H7 (cell line): ENCODE data around the gene TRAPPC3. TPM values are rescaled to one million over a fixed set of nuclear protein-coding genes. Genes with fewer than 3 reads are reported as not detected.

Source experiments
- DNase-seq: peaks from one replicate; pipeline ENCODE4 v3.0.0; 2012
- H3K27me3 ChIP-seq: 2 replicates; pipeline ENCODE4 v1.6.0; 2011; ENCODE audit warnings: mild to moderate bottlenecking, low read length; ENCODE audit not compliant: control insufficient read depth, insufficient read depth
- H3K36me3 ChIP-seq: replicated peaks from 2 replicates; pipeline ENCODE4 v1.5.1; 2011; ENCODE audit warnings: low read length; ENCODE audit not compliant: control insufficient read depth, insufficient read depth
- H3K4me3 ChIP-seq: 2 replicates; pipeline ENCODE4 v1.5.1; 2011; ENCODE audit warnings: low read depth, mild to moderate bottlenecking, control low read depth, low read length, moderate library complexity; ENCODE audit not compliant: insufficient read depth
- total RNA-seq: library from RNA; depleted of rRNA; stranded (reverse); fragments of >200 nt; shearing (Covaris generic); gene quantifications from 2 replicates; pipeline ENCODE4 v1.2.3, GENCODE V29; 2014

The TRAPPC3 gene
- total RNA-seq, 1 experiment from 2014 or later = 97.3 TPM

DNA sequence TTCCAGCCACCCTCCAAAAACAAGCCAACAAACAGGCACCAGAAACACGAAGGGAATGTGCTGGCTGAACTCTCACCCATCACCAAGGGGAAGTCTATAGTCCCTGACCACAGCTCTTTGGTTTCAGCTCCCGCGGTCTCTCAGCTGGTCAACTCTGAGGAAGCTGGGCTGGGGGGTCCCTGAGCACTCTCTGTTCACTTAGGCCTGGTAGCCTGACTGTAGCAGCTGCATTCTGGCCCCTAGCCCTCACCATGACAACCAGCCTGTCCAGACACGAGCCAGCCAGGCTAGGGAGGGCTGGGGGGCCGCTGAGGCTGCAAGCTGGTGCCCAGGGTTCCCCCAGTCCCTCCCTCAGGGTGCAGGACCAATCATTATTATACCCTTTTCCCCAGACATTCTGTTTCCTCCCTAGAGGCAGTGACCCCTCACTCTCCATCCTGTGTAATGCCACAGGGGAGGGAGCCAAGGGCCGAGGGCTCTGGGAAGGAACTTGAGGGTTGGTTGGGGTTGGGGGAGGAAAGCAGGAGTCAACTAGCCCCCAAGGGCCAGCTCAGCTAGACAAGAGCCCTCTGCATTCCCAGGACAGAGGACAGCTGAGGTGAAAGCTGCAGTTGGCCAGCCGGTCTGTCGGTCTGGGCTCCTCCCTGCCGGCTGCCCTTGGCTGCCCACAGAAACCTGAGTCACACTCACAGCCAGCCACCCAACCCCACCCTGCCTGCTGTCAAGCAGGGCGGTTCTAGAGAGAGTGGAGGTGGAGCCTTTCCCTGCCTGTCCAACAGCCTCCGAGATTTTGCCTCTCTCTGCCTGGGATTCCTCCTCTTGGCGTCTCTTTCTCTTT is 1.2 kb upstream of the TRAPPC3 start:
- DNase-seq = peak; percentile 90
- H3K27me3 ChIP-seq = peaks cover 28% of the 10 kb centered on the region
- H3K4me3 ChIP-seq = no peak overlapping the region
- H3K36me3 ChIP-seq = no peaks in the 10 kb centered on the region

DNA sequence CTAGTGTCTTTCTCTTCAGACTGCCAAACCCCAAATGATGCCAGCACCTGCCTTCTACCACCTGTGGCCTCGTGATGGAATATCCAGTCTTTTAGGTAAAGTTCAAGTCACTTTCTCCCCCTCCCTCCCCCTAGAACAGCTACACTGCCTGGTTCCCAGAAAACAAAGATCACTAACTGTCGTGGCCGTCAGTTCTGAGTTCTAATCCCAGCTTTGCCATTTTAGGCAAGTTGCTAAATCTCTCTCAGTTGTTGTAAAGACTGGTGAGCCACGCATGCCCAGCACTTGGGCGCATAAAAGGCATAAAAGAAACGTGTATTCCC is 648 bp upstream of the TRAPPC3 start:
- no peak for DNase-seq
- Histone ChIP-seq H3K4me3 (peak overlapping the region; percentile 19; the same call in 1 of the 2 replicates), H3K27me3 (peaks cover 23% of the 10 kb centered on the region), H3K36me3 (no peaks in the 10 kb centered on the region)

DNA sequence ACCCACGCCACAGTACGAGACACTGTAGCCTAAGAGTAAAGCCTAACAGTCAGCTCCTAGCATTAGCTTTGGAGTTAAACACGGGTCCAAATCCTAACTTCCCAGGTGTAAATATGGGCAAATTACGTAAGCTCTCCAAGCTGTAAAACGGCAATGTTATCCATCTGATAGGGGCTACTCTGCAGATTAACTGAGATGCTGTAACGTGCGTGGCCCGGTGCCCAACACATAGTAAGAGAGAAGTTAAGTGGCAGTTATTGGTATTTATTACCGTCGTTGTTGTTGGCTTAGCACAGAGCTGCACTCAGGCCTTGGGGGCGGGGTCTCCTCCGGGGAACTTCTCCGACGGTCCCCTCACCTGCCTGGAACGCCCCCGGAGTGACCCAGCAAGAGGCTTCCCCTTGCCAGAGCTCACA is 457 bp downstream of the TRAPPC3 start:
- Histone ChIP-seq H3K4me3 (peak overlapping the region; percentile 51), H3K36me3 (no peaks in the 10 kb centered on the region), H3K27me3 (peaks cover 13% of the 10 kb centered on the region)
- DNase-seq = peak; percentile 45

DNA sequence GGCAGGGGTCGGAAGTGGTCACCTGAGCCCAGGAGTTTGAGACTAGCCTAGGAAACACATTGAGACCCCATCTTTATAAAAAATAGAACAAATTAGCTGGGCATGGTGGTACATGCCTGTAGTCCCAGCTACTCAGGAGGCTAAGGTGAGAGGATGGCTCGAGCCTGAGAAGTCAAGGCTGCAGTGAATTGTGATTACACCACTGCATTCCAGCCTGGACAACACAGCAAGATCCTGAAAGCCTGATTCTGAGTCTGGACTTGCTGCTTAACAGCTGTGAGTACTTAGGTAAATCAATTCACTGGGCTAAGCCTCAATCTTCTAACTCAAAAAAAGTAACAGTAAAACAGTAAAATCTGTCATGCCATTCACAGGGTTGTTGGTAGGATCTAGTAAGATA is 4.9 kb downstream of the TRAPPC3 start:
- H3K4me3 ChIP-seq = no peak overlapping the region
- H3K36me3 ChIP-seq = peaks cover 2% of the 10 kb centered on the region

DNA sequence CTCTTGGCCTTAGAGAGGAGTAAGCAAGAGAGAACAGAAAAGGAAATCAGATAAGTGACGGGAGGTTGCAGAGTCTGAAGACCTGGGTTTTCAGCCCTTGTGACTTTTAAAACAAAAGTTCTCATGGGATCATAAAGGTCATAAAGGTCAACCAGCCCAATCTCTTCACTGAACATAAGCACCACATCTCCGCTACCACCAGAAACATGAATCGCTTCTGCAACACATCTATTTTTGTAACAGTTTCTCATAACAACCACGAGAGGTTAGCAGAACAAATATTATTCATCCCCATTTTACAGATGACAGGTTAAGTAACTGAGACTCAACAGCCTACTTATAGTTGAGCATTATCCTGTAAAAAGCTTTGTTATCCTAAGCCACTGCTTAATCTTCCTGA is 5.9 kb downstream of the TRAPPC3 start:
- DNase-seq = no peak
- Histone ChIP-seq H3K36me3 (peaks cover 2% of the 10 kb centered on the region), H3K4me3 (no peak overlapping the region), H3K27me3 (no peaks in the 10 kb centered on the region)

More for the DNA sequence above, 4.9 kb downstream of the TRAPPC3 start:
- no peak for DNase-seq
- H3K27me3 ChIP-seq = no peaks in the 10 kb centered on the region

DNA sequence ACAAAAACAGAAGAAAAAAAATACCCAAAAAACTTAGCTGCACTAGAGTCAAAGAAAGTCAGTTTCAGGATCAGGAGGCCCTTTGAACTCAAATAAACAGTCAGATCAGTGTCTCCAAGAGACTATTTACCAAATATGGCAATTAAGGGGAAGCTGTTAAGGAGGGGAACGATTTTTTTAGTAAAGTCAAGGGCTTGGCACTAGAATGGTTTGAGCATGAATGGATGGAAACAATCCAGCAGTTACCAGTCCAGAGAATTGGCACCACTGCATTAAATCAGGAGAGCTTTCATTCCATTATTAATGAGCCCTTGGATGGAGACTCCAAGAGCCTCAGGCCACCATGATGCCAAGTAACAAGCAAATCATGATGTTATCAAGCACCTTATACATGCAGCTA is 7.2 kb downstream of the TRAPPC3 start:
- no peak overlapping the region for H3K4me3 ChIP-seq
- H3K36me3 ChIP-seq = peaks cover 8% of the 10 kb centered on the region
- no peak for DNase-seq
- H3K27me3 ChIP-seq = no peaks in the 10 kb centered on the region

DNA sequence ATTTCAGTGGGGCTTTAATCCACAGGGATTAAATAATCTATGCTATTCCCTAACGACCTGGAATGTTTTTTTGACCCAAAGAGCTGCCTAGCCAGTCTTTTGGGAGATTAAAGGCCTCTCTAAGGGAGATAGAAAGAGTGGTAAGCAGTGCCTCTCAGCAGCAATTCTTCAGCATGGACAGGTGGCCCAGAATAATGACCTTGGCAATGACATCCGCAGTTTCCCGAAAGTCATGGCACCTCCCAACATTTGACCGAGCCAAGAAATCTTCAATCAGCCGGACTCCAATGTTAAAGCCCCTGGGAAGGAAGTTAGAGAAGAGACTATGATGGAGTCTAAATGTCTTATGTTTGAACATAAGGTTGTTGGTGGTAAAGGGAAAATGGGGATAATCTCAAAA is 9.8 kb downstream of the TRAPPC3 start:
- no peaks in the 10 kb centered on the region for H3K27me3 ChIP-seq
- H3K36me3 ChIP-seq = peaks cover 11% of the 10 kb centered on the region
- DNase-seq = no peak
- H3K4me3 ChIP-seq = no peak overlapping the region

DNA sequence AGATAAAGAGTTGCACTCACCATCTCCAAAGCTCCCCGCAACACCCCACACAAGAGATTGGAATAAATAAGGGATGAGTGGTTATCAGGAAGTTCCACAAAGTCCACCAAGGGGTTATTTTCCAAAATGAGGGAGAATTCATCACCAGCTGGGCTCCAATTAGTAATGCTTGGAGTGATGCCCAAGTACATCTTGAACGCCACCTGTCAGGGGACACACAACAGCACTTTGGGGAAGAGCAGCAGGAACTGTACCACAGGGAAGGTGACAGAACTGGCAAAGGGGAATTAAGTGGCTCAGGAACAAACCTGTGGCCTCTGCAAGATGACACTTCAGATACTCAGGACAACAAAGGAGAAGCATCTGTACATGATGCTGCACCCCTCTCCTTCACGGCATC is 11.5 kb downstream of the TRAPPC3 start:
- H3K4me3 ChIP-seq = no peak overlapping the region
- H3K36me3 ChIP-seq = peaks cover 11% of the 10 kb centered on the region
- no peaks in the 10 kb centered on the region for H3K27me3 ChIP-seq
- DNase-seq = no peak

DNA sequence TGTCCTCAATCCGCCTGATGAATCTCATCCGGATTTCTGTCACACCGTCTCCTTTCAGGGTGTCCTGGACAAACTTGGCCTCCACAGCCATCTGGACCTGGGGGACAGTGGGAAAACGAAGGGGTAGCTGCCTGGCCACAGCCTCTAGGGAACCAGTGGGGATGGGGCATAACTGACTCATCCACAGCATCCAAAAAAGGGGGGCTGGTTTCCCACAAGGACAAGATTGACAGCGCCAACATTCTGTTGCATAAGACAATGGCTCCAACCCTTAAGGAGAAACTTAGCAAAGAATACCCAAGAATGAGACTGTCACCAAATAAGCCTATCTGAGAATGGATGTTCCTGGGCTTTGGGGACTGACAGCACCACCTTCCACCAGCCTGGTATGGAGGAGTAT is 12.1 kb downstream of the TRAPPC3 start:
- peaks cover 11% of the 10 kb centered on the region for H3K36me3 ChIP-seq
- DNase-seq = no peak

DNA sequence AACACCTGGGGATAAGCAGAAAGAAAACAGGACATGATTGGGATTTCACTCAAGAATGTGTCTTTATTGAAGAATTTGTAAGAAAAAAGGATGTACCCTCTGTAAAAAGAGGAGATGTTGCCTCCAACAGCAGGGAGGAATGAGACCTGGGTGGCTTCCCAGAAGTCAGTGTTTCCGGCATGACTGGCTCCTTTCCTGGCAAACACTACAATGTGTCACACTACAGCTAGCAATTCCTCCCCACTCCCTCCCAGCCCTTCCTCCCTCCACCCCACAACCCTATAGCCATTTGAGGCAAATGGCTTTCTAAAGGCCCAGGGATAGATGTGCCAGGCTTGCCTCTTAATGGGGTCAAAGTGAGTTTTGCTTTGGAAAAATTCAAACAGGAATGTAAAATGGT is 12.8 kb downstream of the TRAPPC3 start:
- no peak for DNase-seq
- Histone ChIP-seq H3K36me3 (peaks cover 11% of the 10 kb centered on the region), H3K27me3 (no peaks in the 10 kb centered on the region), H3K4me3 (no peak overlapping the region)

More for the DNA sequence above, 12.1 kb downstream of the TRAPPC3 start:
- H3K4me3 ChIP-seq = no peak overlapping the region
- no peaks in the 10 kb centered on the region for H3K27me3 ChIP-seq

DNA sequence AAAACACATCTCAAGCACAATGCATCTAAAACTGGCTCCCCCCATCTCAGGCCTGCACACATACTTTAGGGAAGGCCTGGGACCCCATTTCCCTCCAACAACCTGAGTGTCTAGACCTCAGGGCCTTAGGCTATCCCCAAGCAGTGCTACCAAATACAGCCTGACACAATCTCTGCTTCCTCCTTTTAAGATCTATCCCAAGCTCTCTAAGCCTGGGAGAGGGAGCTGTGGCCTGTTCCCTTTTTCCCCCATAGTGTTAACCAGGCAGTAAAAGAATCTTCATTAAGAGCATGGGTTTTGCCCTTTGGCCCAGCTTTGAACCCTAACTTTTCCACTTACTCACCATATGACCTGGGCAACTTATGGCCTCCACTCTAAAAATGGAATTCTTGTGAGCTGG is 13.5 kb downstream of the TRAPPC3 start:
- H3K4me3 ChIP-seq = no peak overlapping the region
- no peaks in the 10 kb centered on the region for H3K27me3 ChIP-seq
- no peak for DNase-seq
- H3K36me3 ChIP-seq = peaks cover 11% of the 10 kb centered on the region

DNA sequence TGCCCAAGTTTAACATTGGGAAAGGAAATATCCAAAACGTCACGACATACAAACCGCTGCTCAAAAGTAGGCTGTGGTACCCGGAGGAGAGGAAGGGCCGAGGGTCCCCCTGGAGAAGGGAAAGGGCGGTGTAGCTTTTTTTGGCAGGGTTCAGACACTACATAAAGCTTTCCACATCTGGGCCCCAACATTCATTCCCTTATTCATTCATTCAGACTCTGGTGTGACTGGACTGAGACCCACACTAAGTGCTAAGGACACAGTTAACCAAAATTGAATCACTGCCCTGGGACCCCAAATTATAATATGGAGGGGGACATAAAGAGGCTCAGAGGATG is 14.0 kb downstream of the TRAPPC3 start:
- Histone ChIP-seq H3K4me3 (no peak overlapping the region), H3K27me3 (no peaks in the 10 kb centered on the region), H3K36me3 (peaks cover 11% of the 10 kb centered on the region)
- no peak for DNase-seq

DNA sequence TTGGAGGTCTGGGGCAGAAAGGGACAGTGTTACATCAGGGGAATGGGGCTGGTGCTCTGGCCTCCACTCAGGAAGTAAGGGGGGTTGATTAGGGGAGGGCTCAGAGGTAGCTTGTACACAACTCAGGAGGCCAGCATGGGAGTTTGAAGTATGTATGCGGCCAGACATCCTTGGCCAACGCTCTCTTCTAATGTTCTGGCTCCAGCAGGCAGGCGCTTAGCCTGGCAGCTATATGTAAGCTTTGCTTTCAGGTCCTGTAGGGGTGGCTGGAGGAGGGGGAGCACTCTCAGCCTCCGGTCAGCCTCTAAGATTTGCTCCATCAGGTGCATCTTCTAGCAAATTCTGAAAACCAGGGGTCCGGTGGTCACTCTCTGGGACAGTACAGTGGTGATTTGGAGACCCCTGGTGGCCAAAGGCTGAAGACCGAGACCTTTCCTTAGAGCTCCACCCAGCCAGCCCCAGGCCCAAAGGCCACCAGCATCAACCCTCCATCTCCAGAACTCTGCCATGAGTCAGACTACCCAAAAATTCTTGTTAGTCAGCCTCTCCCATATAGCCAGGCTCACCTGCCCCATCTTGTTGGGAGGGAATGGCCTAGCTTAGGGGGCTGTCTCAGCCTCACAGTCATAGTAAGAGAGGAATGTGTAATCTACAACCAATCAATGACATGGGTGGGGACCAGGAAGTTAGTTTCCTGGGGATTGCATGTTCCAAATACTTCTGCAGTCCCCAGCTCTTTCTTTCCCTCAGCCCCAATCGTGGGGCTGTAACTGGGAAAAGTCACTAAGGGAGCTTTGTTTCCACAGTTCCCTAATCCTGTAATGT is 14.6 kb downstream of the TRAPPC3 start:
- Histone ChIP-seq H3K4me3 (no peak overlapping the region), H3K27me3 (no peaks in the 10 kb centered on the region), H3K36me3 (peaks cover 11% of the 10 kb centered on the region)
- DNase-seq = peak; percentile 94

DNA sequence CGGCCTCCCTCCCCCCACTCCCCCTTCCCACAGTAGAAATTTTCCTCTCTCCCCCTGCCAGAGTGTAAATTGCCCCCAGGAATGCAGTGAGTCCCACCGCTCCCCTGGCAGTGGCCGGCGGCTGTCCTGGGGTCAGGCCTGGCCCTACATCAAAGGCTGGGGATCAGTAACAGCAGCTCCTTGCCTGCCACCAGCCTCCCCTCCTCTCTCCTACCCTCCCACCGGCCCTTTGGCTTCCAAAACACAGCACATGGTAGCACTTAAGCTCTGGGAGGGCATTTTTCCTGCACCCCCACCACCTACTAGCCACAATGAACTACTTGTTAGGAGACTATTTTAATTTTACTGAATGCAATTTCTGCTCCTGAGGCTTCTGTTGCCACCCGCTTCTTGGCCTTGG is 15.3 kb downstream of the TRAPPC3 start:
- H3K27me3 ChIP-seq = no peaks in the 10 kb centered on the region
- no peak overlapping the region for H3K4me3 ChIP-seq
- peaks cover 9% of the 10 kb centered on the region for H3K36me3 ChIP-seq
- DNase-seq = peak; percentile 44

DNA sequence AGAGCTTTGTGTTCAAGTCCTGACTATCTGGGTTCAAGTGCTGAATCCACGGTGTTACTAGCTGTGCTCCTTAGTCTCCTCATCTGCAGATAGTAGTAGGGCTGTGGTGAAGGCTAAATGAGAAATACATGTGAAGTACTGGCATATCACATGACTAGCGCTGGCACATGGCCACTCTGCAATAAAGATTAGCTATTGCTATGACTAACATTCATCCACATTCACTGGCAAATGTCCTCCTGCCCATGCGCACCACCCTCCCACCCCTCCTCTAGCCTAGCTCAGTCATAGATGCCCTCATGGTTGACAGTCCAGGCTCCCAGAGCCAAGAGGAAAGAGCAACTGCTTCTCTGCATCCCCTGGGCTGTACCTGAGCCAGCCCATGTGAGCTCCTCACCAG is 15.8 kb downstream of the TRAPPC3 start:
- H3K4me3 ChIP-seq = no peak overlapping the region
- no peak for DNase-seq
- peaks cover 9% of the 10 kb centered on the region for H3K36me3 ChIP-seq
- H3K27me3 ChIP-seq = no peaks in the 10 kb centered on the region
